ENCODE data around the gene MEN1. TPM values are rescaled to one million over a fixed set of nuclear protein-coding genes. Genes with fewer than 3 reads are reported as not detected.
"Not testable (repeated sequence)": the region's sequence is repeated elsewhere in the genome, so short reads cannot be mapped to it uniquely, and the experiment has no call there.

Gene MEN1
- total RNA-seq, 1 donor from 2014 or later, result 15.6 TPM

GRCh38 chr11:64832467-64833197, 22.3 kb upstream of the MEN1 start:
- no peak for ATAC-seq

- ATAC-seq, result no peak
Measured at GRCh38 chr11:64831411-64831891, 21.1 kb upstream of the MEN1 start.

GRCh38 chr11:64829536-64830251, 19.3 kb upstream of the MEN1 start:
- ATAC-seq, result no peak

- no peak for ATAC-seq
Measured at GRCh38 chr11:64827451-64827839, 17.1 kb upstream of the MEN1 start.

GRCh38 chr11:64826578-64827450, 16.5 kb upstream of the MEN1 start:
- ATAC-seq, result no peak

- no peak for ATAC-seq
Measured at GRCh38 chr11:64826062-64826461, 15.7 kb upstream of the MEN1 start.

- ATAC-seq, result no peak
Measured at GRCh38 chr11:64823568-64824119, 13.3 kb upstream of the MEN1 start.

- no peak for ATAC-seq
Measured at GRCh38 chr11:64817476-64817875, 7.1 kb upstream of the MEN1 start.

- not testable (repeated sequence) for ATAC-seq
Measured at GRCh38 chr11:64815433-64815832, 5.1 kb upstream of the MEN1 start.

- no peak for ATAC-seq
Measured at GRCh38 chr11:64814712-64815187, 4.4 kb upstream of the MEN1 start.

GRCh38 chr11:64813826-64814225, 3.5 kb upstream of the MEN1 start:
- no peak for ATAC-seq

GRCh38 chr11:64810891-64811272, 531 bp upstream of the MEN1 start:
- ATAC-seq, result no peak

GRCh38 chr11:64809781-64810241, 540 bp downstream of the MEN1 start:
- peak; percentile 63 for ATAC-seq

GRCh38 chr11:64805481-64805880, 4.9 kb downstream of the MEN1 start:
- no peak for ATAC-seq

GRCh38 chr11:64804346-64805210, 5.8 kb downstream of the MEN1 start:
- no peak for ATAC-seq

GRCh38 chr11:64803846-64804345, 6.5 kb downstream of the MEN1 start:
- peak; percentile 2 for ATAC-seq

GRCh38 chr11:64803158-64803845, 7.0 kb downstream of the MEN1 start, which contains the start of gene MAP4K2:
Gene MAP4K2, minus strand, starts transcription at chr11:64803214. Its CDS starts 65 bp downstream, at chr11:64803149.
- peak; percentile 81 for ATAC-seq

- ATAC-seq, result peak; percentile 6
Measured at GRCh38 chr11:64802370-64803157, 7.8 kb downstream of the MEN1 start.

- ATAC-seq, result no peak
Measured at GRCh38 chr11:64801561-64802369, 8.6 kb downstream of the MEN1 start.

Measured in esophagus mucosa (tissue), 1 donor.